Measurements from ENCODE around the gene REEP6. TPM values are rescaled to one million over a fixed set of nuclear protein-coding genes. Genes with fewer than 3 reads are reported as not detected.
A peak's percentile ranks its signal among the peaks of the same experiment; 100 is the strongest.

Gene REEP6
- polyA plus RNA-seq, 3 donors, result 0.51 to 1.8 (median 0.81) TPM

DNA sequence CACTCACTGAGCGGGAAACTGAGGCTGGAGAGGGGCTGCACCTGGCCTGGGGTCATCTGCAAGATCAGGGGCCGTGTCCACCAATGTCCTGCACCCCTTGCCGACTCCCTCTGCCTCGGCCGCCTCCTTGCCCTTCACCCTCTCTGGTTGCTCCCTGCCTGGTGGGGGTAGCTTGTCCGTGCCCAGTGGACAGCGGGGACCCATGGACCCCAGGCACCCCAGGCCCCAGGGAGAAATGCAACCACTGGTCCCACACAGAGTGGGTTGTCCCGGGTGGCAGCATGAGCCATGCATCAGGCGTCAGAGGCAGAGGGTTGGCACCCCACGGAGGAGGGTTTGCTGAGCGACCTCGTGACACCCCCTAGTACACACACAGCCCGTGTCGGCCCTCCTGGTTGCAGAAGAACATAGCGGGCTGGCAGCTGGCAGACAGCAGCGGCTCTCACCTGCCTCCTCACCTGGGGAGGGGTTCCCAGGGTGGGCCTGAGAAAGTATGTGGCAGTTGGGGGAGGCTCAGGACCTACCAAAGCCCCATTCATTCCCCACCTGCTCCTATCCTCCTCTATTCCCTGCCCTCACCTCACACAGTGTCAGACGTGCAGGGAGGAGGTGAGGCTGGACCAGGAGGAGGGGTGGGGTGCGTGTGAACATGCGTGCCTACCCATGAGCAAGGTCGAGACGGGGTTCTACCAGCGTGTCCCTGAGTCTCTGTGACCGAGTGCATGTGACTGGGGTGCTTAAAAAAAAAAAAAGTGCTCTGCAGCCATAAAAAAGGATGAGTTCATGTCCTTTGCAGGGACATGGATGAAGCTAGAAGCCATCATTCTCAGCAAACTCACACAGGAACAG is 13.2 kb downstream of the REEP6 start:
- peaks cover 5% of the 10 kb centered on the region for H3K4me1 Mint-ChIP-seq
- H3K4me3 ChIP-seq (replicated peaks in 1 of 3; ENCODE audit: low read depth in 2 of 3, low read length in 3 of 3), result no peak overlapping the region
- no peak overlapping the region for H3K9ac ChIP-seq (ENCODE audit: insufficient read depth, low read length, poor library complexity, severe bottlenecking)
- H3K27me3 ChIP-seq (ENCODE audit: control insufficient read depth in 2 of 2, insufficient read depth in 2 of 2, low read length in 2 of 2), result peaks cover 3 to 26% of the 10 kb centered on the region in 2 donors
- peaks cover 4 to 31% of the 10 kb centered on the region in 2 donors for H3K9me3 ChIP-seq (replicated peaks in 1 of 2; ENCODE audit: control insufficient read depth in 1 of 2, insufficient read depth in 1 of 2, low read length in 2 of 2)
- peaks cover 32 to 57% (median 48%) of the 10 kb centered on the region in 3 donors for H3K27me3 Mint-ChIP-seq (ENCODE audit: low read depth in 3 of 3)
- H4K20me1 ChIP-seq (ENCODE audit: insufficient read depth, low read length), result no peaks in the 10 kb centered on the region
- H3K4me2 ChIP-seq (replicated peaks; ENCODE audit: extremely low read depth, low read length, poor library complexity, severe bottlenecking), result no peak overlapping the region
- H3K27ac Mint-ChIP-seq, result no peak overlapping the region
- no peaks in the 10 kb centered on the region for H3K36me3 ChIP-seq (replicated peaks in 1 of 2; ENCODE audit: control insufficient read depth in 1 of 2, insufficient read depth in 2 of 2, low read length in 2 of 2)
- peak overlapping the region in 1 of 2 donors; percentile 48 for H3K4me3 Mint-ChIP-seq
- WGBS (ENCODE audit: insufficient coverage), result 67% methylated on average over 12 of the region's 23 CpGs
- intact Hi-C loops (cut with micrococcal nuclease), result no loop called here
- DNase-seq, result no peak
- H2AFZ ChIP-seq (ENCODE audit: insufficient read depth, low read depth, low read length, poor library complexity, severe bottlenecking), result no peak overlapping the region
- peaks cover 12 to 42% (median 28%) of the 10 kb centered on the region in 7 donors for H3K9me3 Mint-ChIP-seq
- no peaks in the 10 kb centered on the region for H3K79me2 ChIP-seq (ENCODE audit: insufficient read depth, low read length)
- no peak overlapping the region for H3K27ac ChIP-seq (ENCODE audit: low read depth in 1 of 2, low read length in 2 of 2)
- peaks cover 8 to 13% of the 10 kb centered on the region in 2 donors for H3K4me1 ChIP-seq (ENCODE audit: control insufficient read depth in 1 of 2, insufficient read depth in 2 of 2, low read length in 2 of 2)
- no peak for TF ChIP-seq CTCF (IDR thresholded peaks at IDR 0.05)
- H3K36me3 Mint-ChIP-seq, result peaks cover 0 to 1% of the 10 kb centered on the region in 2 donors

- H3K4me3 ChIP-seq (replicated peaks in 1 of 3; ENCODE audit: low read depth in 2 of 3, low read length in 3 of 3), result no peak overlapping the region
- 66% methylated on average over 3 of the region's 8 CpGs for WGBS (ENCODE audit: insufficient coverage)
- no peak overlapping the region for H3K27ac ChIP-seq (ENCODE audit: low read depth in 1 of 2, low read length in 2 of 2)
- H2AFZ ChIP-seq (ENCODE audit: insufficient read depth, low read depth, low read length, poor library complexity, severe bottlenecking), result no peak overlapping the region
- no peak for TF ChIP-seq CTCF (IDR thresholded peaks at IDR 0.05)
- Mint-ChIP-seq H3K9me3 (peaks cover 14 to 43% (median 29%) of the 10 kb centered on the region in 7 donors), H3K4me3 (no peak overlapping the region), H3K36me3 (peaks cover 0 to 1% of the 10 kb centered on the region in 2 donors), H3K27me3 (ENCODE audit: low read depth in 3 of 3) (peaks cover 38 to 66% (median 57%) of the 10 kb centered on the region in 3 donors), H3K4me1 (peaks cover 10% of the 10 kb centered on the region), H3K27ac (no peak overlapping the region)
- H3K9me3 ChIP-seq (replicated peaks in 1 of 2; ENCODE audit: control insufficient read depth in 1 of 2, insufficient read depth in 1 of 2, low read length in 2 of 2), result peaks cover 11 to 31% of the 10 kb centered on the region in 2 donors
- H3K79me2 ChIP-seq (ENCODE audit: insufficient read depth, low read length), result no peaks in the 10 kb centered on the region
- H4K20me1 ChIP-seq (ENCODE audit: insufficient read depth, low read length), result no peaks in the 10 kb centered on the region
- no peaks in the 10 kb centered on the region for H3K36me3 ChIP-seq (replicated peaks in 1 of 2; ENCODE audit: control insufficient read depth in 1 of 2, insufficient read depth in 2 of 2, low read length in 2 of 2)
- intact Hi-C loops (cut with micrococcal nuclease), result no loop called here
- no peak for DNase-seq
- H3K27me3 ChIP-seq (ENCODE audit: control insufficient read depth in 2 of 2, insufficient read depth in 2 of 2, low read length in 2 of 2), result peaks cover 3 to 33% of the 10 kb centered on the region in 2 donors
- H3K4me2 ChIP-seq (replicated peaks; ENCODE audit: extremely low read depth, low read length, poor library complexity, severe bottlenecking), result no peak overlapping the region
- no peak overlapping the region for H3K9ac ChIP-seq (ENCODE audit: insufficient read depth, low read length, poor library complexity, severe bottlenecking)
- peaks cover 8 to 13% of the 10 kb centered on the region in 2 donors for H3K4me1 ChIP-seq (ENCODE audit: control insufficient read depth in 1 of 2, insufficient read depth in 2 of 2, low read length in 2 of 2)
Measured at GRCh38 chr19:1505012-1505411, 14.0 kb downstream of the REEP6 start.
